Activated CD4-positive, alpha-beta T cell treated with anti-CD3 and anti-CD28 coated beads for 36 hours (primary cell): ENCODE measurements around the gene TTC16. TPM values are rescaled to one million over a fixed set of nuclear protein-coding genes. Genes with fewer than 3 reads are reported as not detected.

Experiments used
- ATAC-seq: fragments of 200-7000 bp; cut with Tn5 transposase; one replicate; pipeline ENCODE4 v1.10.0; 2021; ENCODE audit warnings: mild to moderate bottlenecking, moderate library complexity
- CTCF ChIA-PET: fragments of 350-600 bp; sonication (Branson Sonifier 250); formaldehyde crosslinking; loops from one replicate; lab custom pipeline; 2021; ENCODE audit warnings: antibody characterized with exemption; lab: Charles Lee
- POLR2A ChIA-PET: fragments of 350-600 bp; sonication (Branson Sonifier 250); formaldehyde crosslinking; loops from one replicate; lab custom pipeline; 2021; ENCODE audit warnings: antibody characterized with exemption, inconsistent platforms; lab: Charles Lee
- DNase-seq: peaks from one replicate; pipeline ENCODE4 v3.0.0-alpha.2; 2020
- H3K27ac Mint-ChIP-seq: one replicate; pipeline ENCODE4 v1.8.0; 2021; ENCODE audit warnings: mixed read lengths
- H3K27me3 Mint-ChIP-seq: one replicate; pipeline ENCODE4 v1.8.0; 2021; ENCODE audit warnings: mixed read lengths
- H3K36me3 Mint-ChIP-seq: one replicate; pipeline ENCODE4 v1.8.0; 2021; ENCODE audit warnings: low read depth, mixed read lengths
- H3K4me1 Mint-ChIP-seq: one replicate; pipeline ENCODE4 v1.8.0; 2021; ENCODE audit warnings: mixed read lengths
- H3K4me3 Mint-ChIP-seq: one replicate; pipeline ENCODE4 v1.8.0; 2021; ENCODE audit warnings: mild to moderate bottlenecking, moderate library complexity, mixed read lengths
- H3K9me3 Mint-ChIP-seq: one replicate; pipeline ENCODE4 v1.8.0; 2021; ENCODE audit warnings: low read depth, mixed read lengths
- intact Hi-C, 2 experiments: fragments of 100-400 bp; cut with DNase I in 1 of 2; cut with micrococcal nuclease in 1 of 2; formaldehyde crosslinking; loops; one replicate each; pipeline versions ENCODE4 v1.14.2 to v1.15.1; 2022 to 2024; cut with DNase I, micrococcal nuclease
- total RNA-seq, 2 experiments: library from RNA; stranded (reverse); gene quantifications; one replicate each; pipeline ENCODE4 v1.2.3, GENCODE V29; 2021

The TTC16 gene
- total RNA-seq, 2 experiments from 2014 or later: 0.16 to 0.30 TPM

DNA sequence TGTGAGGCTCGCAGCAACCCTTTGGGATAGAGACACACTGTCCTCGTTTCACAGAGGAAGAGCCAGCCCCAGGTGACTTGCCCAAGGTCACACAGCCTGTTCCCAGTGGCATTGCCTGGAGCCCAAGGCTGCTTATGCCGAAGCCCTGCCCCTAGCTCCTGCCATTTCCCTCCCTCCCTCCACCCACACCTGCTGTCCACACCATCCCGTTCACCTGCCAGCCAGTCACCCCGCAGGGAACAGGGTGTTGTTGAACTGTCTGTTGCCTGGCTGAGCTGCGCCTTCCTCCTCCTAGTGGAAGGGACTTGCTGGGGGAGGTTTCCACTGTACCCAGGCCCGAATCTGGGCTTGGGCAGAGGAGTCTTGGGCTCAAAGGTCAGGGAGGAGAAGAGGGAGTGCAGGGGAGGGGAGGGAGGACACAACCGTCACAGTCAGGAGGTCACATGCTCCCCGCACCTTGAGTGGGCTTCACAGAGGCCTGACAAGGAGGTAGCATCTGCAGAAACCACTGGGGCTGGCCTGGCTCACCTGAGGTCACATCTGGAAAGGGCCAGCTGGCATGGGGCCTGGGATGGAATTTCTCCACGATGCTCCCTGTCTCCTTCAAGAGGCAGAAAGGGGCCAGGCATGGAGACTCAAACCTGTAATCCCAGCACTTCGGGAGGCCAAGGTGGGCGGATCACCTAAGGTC lies 6.3 kb downstream of the TTC16 start:
- DNase-seq (no peak), ATAC-seq (no peak)
- H3K36me3 Mint-ChIP-seq: no peaks in the 10 kb centered on the region
- no peaks in the 10 kb centered on the region for H3K27me3 Mint-ChIP-seq
- H3K27ac Mint-ChIP-seq: no peak overlapping the region
- ChIA-PET CTCF (interaction anchor here (1.5 kb wide), 1 partner anchor 12 kb away, joined by 7 read pairs; the partner anchor contains the start of gene TOR2A), POLR2A (no interaction called here)
- peaks cover 11% of the 10 kb centered on the region for H3K4me1 Mint-ChIP-seq
- intact Hi-C loops: no loop called here
- no peaks in the 10 kb centered on the region for H3K9me3 Mint-ChIP-seq
- no peak overlapping the region for H3K4me3 Mint-ChIP-seq

DNA sequence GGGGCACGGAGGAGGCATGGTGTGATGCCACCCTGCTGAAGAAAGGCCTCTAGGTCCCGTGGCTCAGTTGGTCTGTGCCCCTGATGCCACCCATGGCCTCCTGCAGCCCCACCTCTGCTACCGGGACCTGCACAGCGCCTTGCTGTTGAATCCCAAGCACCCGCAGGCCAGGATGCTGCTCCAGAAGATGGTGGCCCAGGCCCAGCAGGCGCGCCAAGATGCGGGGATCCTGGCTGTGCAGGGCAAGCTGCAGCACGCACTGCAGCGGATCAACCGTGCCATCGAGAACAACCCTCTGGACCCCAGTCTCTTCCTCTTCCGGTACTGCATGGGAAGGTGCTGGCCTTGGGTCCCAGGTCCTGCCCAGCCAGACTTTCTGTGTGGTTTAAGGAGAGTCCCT lies 7.1 kb downstream of the TTC16 start:
- ATAC-seq: no peak

DNA sequence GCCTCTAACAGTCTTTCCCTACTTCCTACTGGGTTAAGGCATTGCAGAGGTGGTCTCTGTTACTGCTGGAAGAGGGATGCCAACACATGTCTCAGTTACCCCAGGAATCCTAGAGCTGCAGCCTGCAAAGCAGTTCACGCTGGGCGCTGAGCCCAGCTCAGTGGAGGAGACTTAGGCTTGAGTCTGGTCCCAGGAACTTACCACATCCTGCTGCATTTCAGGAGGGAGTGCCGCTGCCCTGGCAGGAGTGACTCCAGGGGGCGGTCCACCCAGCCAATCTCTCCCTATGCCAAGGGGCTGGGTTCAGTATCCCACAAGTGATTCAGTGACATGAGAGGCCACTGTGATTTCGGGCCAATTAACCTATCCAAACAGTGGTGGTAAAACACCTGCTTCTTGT lies 7.6 kb downstream of the TTC16 start:
- ATAC-seq (no peak), DNase-seq (no peak)
- POLR2A ChIA-PET: no interaction called here
- intact Hi-C loops: no loop called here
- peaks cover 11% of the 10 kb centered on the region for H3K4me1 Mint-ChIP-seq
- CTCF ChIA-PET: no interaction called here
- no peak overlapping the region for H3K27ac Mint-ChIP-seq
- no peak overlapping the region for H3K4me3 Mint-ChIP-seq
- no peaks in the 10 kb centered on the region for H3K36me3 Mint-ChIP-seq
- H3K9me3 Mint-ChIP-seq: no peaks in the 10 kb centered on the region
- H3K27me3 Mint-ChIP-seq: no peaks in the 10 kb centered on the region

More for the DNA sequence above, 7.1 kb downstream of the TTC16 start:
- Mint-ChIP-seq H3K9me3 (no peaks in the 10 kb centered on the region), H3K4me1 (peaks cover 11% of the 10 kb centered on the region), H3K4me3 (no peak overlapping the region), H3K36me3 (no peaks in the 10 kb centered on the region), H3K27ac (no peak overlapping the region), H3K27me3 (no peaks in the 10 kb centered on the region)
- intact Hi-C loops: no loop called here
- DNase-seq: no peak
- ChIA-PET CTCF (no interaction called here), POLR2A (no interaction called here)

DNA sequence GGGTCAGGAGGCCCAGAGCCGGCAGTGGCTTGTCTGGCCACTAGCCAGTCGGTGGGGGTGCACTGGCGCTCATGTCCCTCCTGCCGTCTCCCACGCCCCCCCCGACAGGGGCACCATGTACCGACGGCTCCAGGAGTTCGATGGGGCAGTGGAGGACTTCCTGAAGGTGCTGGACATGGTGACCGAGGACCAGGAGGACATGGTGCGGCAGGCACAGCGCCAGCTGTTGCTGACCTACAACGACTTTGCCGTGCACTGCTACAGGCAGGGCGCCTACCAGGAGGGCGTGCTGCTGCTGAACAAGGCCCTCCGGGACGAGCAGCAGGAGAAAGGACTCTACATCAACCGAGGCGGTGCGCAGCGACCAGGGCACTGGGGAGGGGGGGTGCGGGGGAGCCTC lies 8.1 kb downstream of the TTC16 start:
- peaks cover 11% of the 10 kb centered on the region for H3K4me1 Mint-ChIP-seq
- H3K9me3 Mint-ChIP-seq: no peaks in the 10 kb centered on the region
- ChIA-PET CTCF (interaction anchor here (0.6 kb wide), 1 partner anchor 198 kb away, joined by 3 read pairs; no protein-coding TSS in a partner anchor), POLR2A (no interaction called here)
- intact Hi-C loops: no loop called here
- ATAC-seq (no peak), DNase-seq (no peak)
- no peaks in the 10 kb centered on the region for H3K36me3 Mint-ChIP-seq
- no peaks in the 10 kb centered on the region for H3K27me3 Mint-ChIP-seq
- H3K27ac Mint-ChIP-seq: no peak overlapping the region
- no peak overlapping the region for H3K4me3 Mint-ChIP-seq

DNA sequence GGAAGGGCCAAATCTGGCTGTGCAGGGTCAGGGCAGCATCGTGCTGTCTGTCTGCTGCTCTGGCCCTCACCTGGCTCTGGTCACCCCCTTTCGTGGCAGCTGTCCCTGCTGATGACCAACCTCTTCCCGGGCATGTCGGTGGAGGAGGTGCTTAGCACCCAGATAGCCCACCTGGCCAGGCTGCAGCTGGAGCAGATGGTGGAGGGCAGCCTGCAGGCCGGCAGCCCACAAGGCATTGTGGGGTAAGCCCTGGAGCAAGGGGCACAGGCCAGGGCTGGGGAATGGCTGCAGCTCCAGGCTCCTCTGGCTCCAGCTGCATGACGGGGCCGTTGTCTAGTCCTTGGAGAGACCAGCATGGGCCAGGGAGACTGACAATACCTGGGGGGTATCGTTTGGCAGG lies 11.0 kb downstream of the TTC16 start:
- POLR2A ChIA-PET: no interaction called here
- Mint-ChIP-seq H3K27ac (no peak overlapping the region), H3K27me3 (no peaks in the 10 kb centered on the region), H3K36me3 (no peaks in the 10 kb centered on the region), H3K4me1 (no peaks in the 10 kb centered on the region), H3K4me3 (no peak overlapping the region), H3K9me3 (no peaks in the 10 kb centered on the region)
- DNase-seq (no peak), ATAC-seq (no peak)
- CTCF ChIA-PET: interaction anchor here (0.6 to 1.0 kb wide), 2 partner anchors 8 to 37 kb away, joined by 3 to 4 read pairs; no protein-coding TSS in a partner anchor
- intact Hi-C loops: no loop called here

DNA sequence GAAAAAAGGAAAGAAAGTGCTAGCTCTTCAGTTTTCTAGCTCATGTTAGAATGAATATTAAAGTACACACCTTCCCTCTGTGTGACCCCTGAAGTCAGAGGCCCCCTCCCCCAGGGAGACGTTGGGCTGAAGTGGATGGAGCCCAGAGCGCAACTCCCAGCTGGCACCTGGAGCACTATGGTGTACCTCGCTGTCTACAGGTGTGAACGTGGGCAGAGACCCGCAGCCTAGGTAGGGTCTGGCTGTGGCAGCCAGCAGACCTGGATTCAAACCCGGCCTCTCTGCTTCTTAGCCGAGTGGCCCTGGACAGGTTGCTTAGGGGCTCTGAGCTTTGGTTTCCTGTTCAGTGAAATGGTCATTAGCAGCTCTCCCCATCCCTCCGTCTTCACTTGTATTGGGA lies 12.9 kb downstream of the TTC16 start:
- CTCF ChIA-PET: interaction anchor here (0.6 to 1.3 kb wide), 5 partner anchors 11 to 256 kb away, joined by 3 to 4 read pairs (median 3); no protein-coding TSS in a partner anchor
- H3K9me3 Mint-ChIP-seq: no peaks in the 10 kb centered on the region
- no peak for ATAC-seq
- no peaks in the 10 kb centered on the region for H3K4me1 Mint-ChIP-seq
- DNase-seq: no peak
- H3K4me3 Mint-ChIP-seq: no peak overlapping the region
- no peak overlapping the region for H3K27ac Mint-ChIP-seq
- POLR2A ChIA-PET: interaction anchor here (0.6 kb wide), 2 partner anchors 109 to 187 kb away, joined by 3 to 4 read pairs; no protein-coding TSS in a partner anchor
- H3K27me3 Mint-ChIP-seq: no peaks in the 10 kb centered on the region
- intact Hi-C loops: no loop called here
- no peaks in the 10 kb centered on the region for H3K36me3 Mint-ChIP-seq

DNA sequence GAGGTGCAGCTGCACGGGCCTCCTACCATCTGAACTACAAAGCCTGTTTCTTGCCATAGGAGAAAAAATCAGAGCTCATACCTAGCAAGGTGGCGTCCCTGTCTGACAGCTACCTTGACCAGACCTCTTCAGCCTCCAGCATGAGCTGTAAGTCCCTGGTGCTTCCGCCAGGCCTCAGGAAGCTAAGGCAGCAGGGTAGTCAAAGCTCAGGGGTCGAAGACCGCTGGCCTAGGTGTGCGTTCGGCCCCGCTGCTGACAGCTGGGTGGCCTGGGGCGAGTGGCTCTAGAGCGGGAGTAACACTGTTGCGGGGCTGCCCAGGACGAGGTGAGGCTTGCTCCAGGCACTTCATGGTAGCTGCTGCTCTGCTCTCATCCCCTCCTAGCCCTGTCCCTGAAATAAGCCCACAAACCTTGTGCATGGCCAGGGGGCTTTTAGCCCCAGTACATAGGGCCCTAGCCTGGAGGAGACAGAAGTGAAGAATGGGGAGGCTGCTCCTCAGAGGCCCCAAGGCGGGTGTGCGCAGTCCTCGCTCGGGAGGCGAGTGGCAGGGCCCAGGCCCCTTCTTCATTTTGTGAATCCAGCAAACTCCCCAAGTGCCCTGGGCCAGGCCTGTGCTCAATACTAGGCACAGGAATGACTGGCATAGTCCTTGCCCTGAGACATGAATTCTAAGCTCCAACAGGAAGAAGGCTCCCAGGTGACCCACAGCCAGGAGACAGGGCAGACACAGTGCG lies 13.8 kb downstream of the TTC16 start:
- Mint-ChIP-seq H3K4me3 (no peak overlapping the region), H3K36me3 (no peaks in the 10 kb centered on the region), H3K27me3 (no peaks in the 10 kb centered on the region), H3K4me1 (peaks cover 7% of the 10 kb centered on the region), H3K27ac (no peak overlapping the region), H3K9me3 (no peaks in the 10 kb centered on the region)
- intact Hi-C loops: no loop called here
- ATAC-seq (no peak), DNase-seq (no peak)
- CTCF ChIA-PET: interaction anchor here (0.6 to 1.2 kb wide), 4 partner anchors 11 to 257 kb away, joined by 3 to 4 read pairs (median 3); no protein-coding TSS in a partner anchor
- POLR2A ChIA-PET: interaction anchor here (0.6 kb wide), 1 partner anchor 109 kb away, joined by 3 read pairs; no protein-coding TSS in a partner anchor

DNA sequence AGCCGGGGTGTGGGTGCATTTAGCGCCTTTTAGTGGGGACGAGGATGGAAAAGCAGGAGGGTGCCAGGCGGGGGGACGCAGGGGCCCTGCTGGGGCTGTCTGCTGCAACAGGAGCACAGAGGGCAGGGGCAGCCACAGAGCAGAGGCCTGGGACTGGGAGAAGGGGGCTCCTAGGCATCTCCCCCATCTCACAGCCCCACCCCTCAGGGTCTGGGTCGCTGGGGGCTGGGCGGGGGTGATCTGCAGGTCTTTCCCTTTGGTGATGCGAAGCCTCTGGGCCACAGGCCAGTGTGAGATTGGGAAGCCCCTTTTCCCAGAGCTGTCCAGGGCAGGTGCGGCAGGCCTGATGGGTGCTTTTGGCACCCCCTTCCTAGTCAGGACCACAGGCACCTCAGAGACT lies 14.4 kb downstream of the TTC16 start:
- Mint-ChIP-seq H3K9me3 (no peaks in the 10 kb centered on the region), H3K36me3 (no peaks in the 10 kb centered on the region), H3K4me1 (peaks cover 7% of the 10 kb centered on the region), H3K27me3 (no peaks in the 10 kb centered on the region), H3K27ac (no peak overlapping the region), H3K4me3 (no peak overlapping the region)
- ATAC-seq (no peak), DNase-seq (no peak)
- CTCF ChIA-PET: no interaction called here
- POLR2A ChIA-PET: no interaction called here
- intact Hi-C loops: no loop called here

DNA sequence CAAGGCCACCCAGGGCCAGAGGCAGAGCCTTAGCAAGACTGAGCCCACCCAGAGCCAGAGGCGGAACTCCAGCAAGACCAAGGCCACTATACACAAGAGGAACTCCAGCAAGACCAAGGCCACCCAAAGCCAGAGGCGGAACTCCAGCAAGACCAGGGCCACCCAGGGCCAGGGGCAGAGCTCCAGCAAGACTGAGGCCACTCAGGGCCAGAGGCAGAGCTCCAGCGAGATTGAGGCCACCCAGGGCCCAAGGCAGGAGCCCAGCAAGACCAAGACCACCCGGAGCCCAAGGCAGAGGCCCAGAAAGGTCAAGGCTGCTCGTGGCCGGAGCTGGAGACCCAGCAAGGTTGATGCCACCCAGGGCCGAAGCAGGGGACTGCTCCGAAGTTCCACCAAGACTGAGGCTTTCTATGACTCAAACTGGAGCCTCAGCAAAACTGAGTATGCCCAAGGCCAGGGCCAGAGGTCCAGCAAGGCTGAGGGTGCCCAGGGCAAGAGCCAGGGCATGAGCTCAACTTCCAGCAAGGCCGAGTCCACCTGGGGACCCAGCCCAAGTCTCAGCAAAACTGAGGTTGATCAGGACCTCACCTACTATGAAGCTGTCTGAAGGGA lies 15.0 kb downstream of the TTC16 start:
- POLR2A ChIA-PET: interaction anchor here (0.6 kb wide), 1 partner anchor 11 kb away, joined by 3 read pairs; no protein-coding TSS in a partner anchor
- intact Hi-C loops: no loop called here
- H3K27ac Mint-ChIP-seq: no peak overlapping the region
- peaks cover 12% of the 10 kb centered on the region for H3K4me1 Mint-ChIP-seq
- H3K9me3 Mint-ChIP-seq: no peaks in the 10 kb centered on the region
- H3K27me3 Mint-ChIP-seq: no peaks in the 10 kb centered on the region
- no peaks in the 10 kb centered on the region for H3K36me3 Mint-ChIP-seq
- no peak overlapping the region for H3K4me3 Mint-ChIP-seq
- DNase-seq (no peak), ATAC-seq (no peak)
- CTCF ChIA-PET: interaction anchor here (0.6 to 0.7 kb wide), 2 partner anchors 78 to 140 kb away, joined by 3 to 4 read pairs; no protein-coding TSS in a partner anchor

DNA sequence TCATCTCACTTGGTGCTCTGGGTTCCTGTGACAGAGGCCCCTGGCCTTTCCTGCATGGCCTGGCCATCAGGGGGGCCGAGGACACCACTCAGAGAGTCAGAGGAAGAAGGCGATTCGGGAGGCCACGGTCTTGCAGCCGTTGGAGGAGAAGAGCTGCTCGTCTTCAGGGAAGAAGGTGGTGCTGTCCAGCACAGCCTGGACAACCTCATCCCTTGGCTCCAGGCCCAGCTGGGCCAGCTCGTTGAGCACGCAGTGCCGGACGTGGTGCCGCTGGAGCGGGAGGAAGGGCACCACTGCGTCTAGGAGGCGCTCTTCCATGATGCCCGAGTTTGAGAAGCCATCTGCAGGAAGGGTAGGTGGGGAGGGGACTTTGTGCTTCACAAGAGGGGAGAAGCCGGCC lies 16.1 kb downstream of the TTC16 start:
- CTCF ChIA-PET: no interaction called here
- H3K9me3 Mint-ChIP-seq: no peaks in the 10 kb centered on the region
- H3K27me3 Mint-ChIP-seq: no peaks in the 10 kb centered on the region
- H3K36me3 Mint-ChIP-seq: no peaks in the 10 kb centered on the region
- no peak overlapping the region for H3K27ac Mint-ChIP-seq
- intact Hi-C loops: no loop called here
- DNase-seq (no peak), ATAC-seq (no peak)
- H3K4me3 Mint-ChIP-seq: no peak overlapping the region
- POLR2A ChIA-PET: no interaction called here
- H3K4me1 Mint-ChIP-seq: peaks cover 12% of the 10 kb centered on the region

DNA sequence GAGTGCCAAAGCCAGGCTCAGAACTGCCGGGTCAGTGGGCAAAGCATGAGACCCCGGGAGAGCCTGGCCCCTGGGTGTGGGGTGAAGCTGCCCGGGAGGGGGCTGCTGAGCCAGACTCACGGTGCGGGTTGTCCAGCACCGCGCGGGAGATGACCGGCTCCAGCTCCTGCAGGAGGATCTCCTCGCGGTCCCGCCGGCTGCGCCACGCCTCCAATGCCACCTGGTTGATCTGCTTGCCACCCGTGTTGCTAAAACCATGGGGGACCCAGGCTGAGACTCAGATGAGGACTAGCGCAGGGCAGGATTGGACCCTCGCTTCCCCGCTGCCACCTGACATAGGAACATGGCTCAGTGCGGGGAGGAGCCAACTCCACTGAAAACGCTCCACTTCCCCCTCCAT lies 16.6 kb downstream of the TTC16 start:
- H3K27me3 Mint-ChIP-seq: no peaks in the 10 kb centered on the region
- POLR2A ChIA-PET: no interaction called here
- intact Hi-C loops: no loop called here

More for the DNA sequence above, 16.6 kb downstream of the TTC16 start:
- Mint-ChIP-seq H3K27ac (no peak overlapping the region), H3K4me1 (peaks cover 12% of the 10 kb centered on the region), H3K4me3 (no peak overlapping the region), H3K36me3 (no peaks in the 10 kb centered on the region), H3K9me3 (no peaks in the 10 kb centered on the region)
- ATAC-seq: no peak
- CTCF ChIA-PET: interaction anchor here (0.7 to 1.0 kb wide), 2 partner anchors 53 to 568 kb away, joined by 3 read pairs; partner anchors contain the start of gene CDK9
- no peak for DNase-seq
